H1 (cell line): ENCODE measurements around the gene PLS3. TPM values are rescaled to one million over a fixed set of nuclear protein-coding genes. Genes with fewer than 3 reads are reported as not detected.

Experiments used
- CTCF ChIA-PET: fragments of 300-600 bp; sonication (Branson Sonifier 250); formaldehyde crosslinking; loops from one replicate; lab custom pipeline; 2021; ENCODE audit not compliant: partially characterized antibody; lab: Charles Lee
- POLR2A ChIA-PET: fragments of 300-600 bp; sonication (Branson Sonifier 250); formaldehyde crosslinking; loops from one replicate; lab custom pipeline; 2021; ENCODE audit warnings: inconsistent platforms; ENCODE audit not compliant: partially characterized antibody; lab: Charles Lee
- DNase-seq, 2 experiments: peaks; one replicate each; pipeline versions ENCODE4 v3.0.0 to v3.0.0-alpha.2; 2010 to 2022; ENCODE audit warnings: low spot score in 2 of 2, low read depth in 1 of 2, mixed read lengths in 1 of 2
- FAIRE-seq: peaks from 2 replicates; lab custom pipeline; 2011; peaks lifted over from hg19 to GRCh38; lab: Jason Lieb, UNC
- H2AFZ ChIP-seq: 2 replicates; pipeline ENCODE4 v1.8.1; 2012; ENCODE audit warnings: low read length, inconsistent platforms
- H2AK5ac ChIP-seq: 2 replicates; pipeline ENCODE4 v1.6.1; 2013; ENCODE audit warnings: low read depth, low read length
- H2BK120ac ChIP-seq: replicated peaks from 2 replicates; pipeline ENCODE3; 2013; ENCODE audit warnings: low read depth, low read length, inconsistent platforms
- H2BK12ac ChIP-seq: 2 replicates; pipeline ENCODE4 v1.6.1; 2013; ENCODE audit warnings: low read depth, low read length
- H2BK15ac ChIP-seq: 2 replicates; pipeline ENCODE4 v1.6.1; 2013; ENCODE audit warnings: low read length
- H2BK20ac ChIP-seq: 2 replicates; pipeline ENCODE4 v1.6.1; 2013; ENCODE audit warnings: low read length
- H2BK5ac ChIP-seq: 2 replicates; pipeline ENCODE4 v1.6.1; 2013; ENCODE audit warnings: low read depth, low read length
- H3K14ac ChIP-seq: 2 replicates; pipeline ENCODE4 v1.6.1; 2013; ENCODE audit warnings: inconsistent platforms; ENCODE audit not compliant: insufficient read length
- H3K18ac ChIP-seq: 2 replicates; pipeline ENCODE4 v1.6.1; 2013; ENCODE audit warnings: low read length; ENCODE audit errors: extremely low read depth
- H3K23ac ChIP-seq: 2 replicates; pipeline ENCODE4 v1.6.1; 2013; ENCODE audit warnings: inconsistent platforms; ENCODE audit not compliant: insufficient read length
- H3K23me2 ChIP-seq: 2 replicates; pipeline ENCODE4 v1.6.1; 2013; ENCODE audit warnings: low read depth, low read length
- H3K27ac ChIP-seq: 2 replicates; pipeline ENCODE4 v1.6.1; 2011; ENCODE audit warnings: low read depth, low read length, inconsistent platforms
- H3K27me3 ChIP-seq, 4 experiments: replicated peaks in 1 of 4; 1 replicate in 1 of 4; 2 replicates in 3 of 4; pipeline versions ENCODE4 v1.6.1 to v1.8.1; 2011 to 2013; ENCODE audit warnings: low read length in 3 of 4, mild to moderate bottlenecking in 3 of 4, inconsistent platforms in 2 of 4, mixed read lengths in 2 of 4, moderate library complexity in 1 of 4; ENCODE audit not compliant: control insufficient read depth in 3 of 4, insufficient read depth in 3 of 4; ENCODE audit errors: extremely low read depth in 1 of 4
- H3K36me3 ChIP-seq, 4 experiments: 2 replicates each; pipeline versions ENCODE4 v1.6.1 to v1.8.1; 2011 to 2013; ENCODE audit warnings: mild to moderate bottlenecking in 4 of 4, low read length in 3 of 4, moderate library complexity in 2 of 4, control low read depth in 1 of 4, inconsistent platforms in 1 of 4; ENCODE audit not compliant: insufficient read depth in 4 of 4, control insufficient read depth in 2 of 4
- H3K4ac ChIP-seq: replicated peaks from 2 replicates; pipeline ENCODE3; 2013; ENCODE audit warnings: low read length, low read depth, mixed read lengths, inconsistent platforms; ENCODE audit not compliant: insufficient read length
- H3K4me1 ChIP-seq, 4 experiments: replicated peaks in 1 of 4; 1 replicate in 1 of 4; 2 replicates in 3 of 4; pipeline versions ENCODE4 v1.6.1 to v1.8.1; 2011 to 2013; ENCODE audit warnings: low read length in 3 of 4, inconsistent platforms in 2 of 4, mixed read lengths in 1 of 4; ENCODE audit not compliant: insufficient read depth in 4 of 4, control insufficient read depth in 3 of 4
- H3K4me2 ChIP-seq, 2 experiments: 2 replicates each; pipeline versions ENCODE4 v1.6.1 to v1.8.1; 2011 to 2013; ENCODE audit warnings: low read depth in 2 of 2, low read length in 2 of 2, control low read depth in 1 of 2, inconsistent platforms in 1 of 2, mild to moderate bottlenecking in 1 of 2; ENCODE audit not compliant: insufficient read depth in 1 of 2
- H3K4me3 ChIP-seq, 4 experiments: fragments of 200-600, 300-600 bp in 1 of 4; sonication (generic), shearing (Covaris generic), sonication (Bioruptor Twin) in 1 of 4; 2 replicates each; pipeline versions ENCODE4 v1.5.1 to v1.8.1; 2011 to 2016; ENCODE audit warnings: low read length in 4 of 4, low read depth in 3 of 4, control low read depth in 2 of 4, inconsistent platforms in 2 of 4, mild to moderate bottlenecking in 2 of 4, mixed read lengths in 1 of 4, moderate library complexity in 1 of 4; ENCODE audit not compliant: insufficient read depth in 2 of 4; ENCODE audit errors: extremely low read depth in 1 of 4
- H3K56ac ChIP-seq: replicated peaks from 2 replicates; pipeline ENCODE3; 2013; ENCODE audit warnings: low read depth, mild to moderate bottlenecking, mixed read lengths, low read length, inconsistent platforms; ENCODE audit not compliant: insufficient read length
- H3K79me1 ChIP-seq: 2 replicates; pipeline ENCODE4 v1.6.1; 2013; ENCODE audit warnings: low read depth, low read length, control low read depth
- H3K79me2 ChIP-seq, 2 experiments: 2 replicates each; pipeline versions ENCODE4 v1.6.1 to v1.8.1; 2012 to 2013; ENCODE audit warnings: low read length in 2 of 2, mild to moderate bottlenecking in 2 of 2, inconsistent platforms in 1 of 2; ENCODE audit not compliant: insufficient read depth in 2 of 2, control insufficient read depth in 1 of 2
- H3K9ac ChIP-seq, 4 experiments: replicated peaks in 1 of 4; 1 replicate in 1 of 4; 2 replicates in 3 of 4; pipeline versions ENCODE4 v1.6.1 to v1.8.1; 2011 to 2013; ENCODE audit warnings: low read depth in 3 of 4, low read length in 3 of 4, control low read depth in 2 of 4, mild to moderate bottlenecking in 2 of 4, moderate library complexity in 2 of 4, inconsistent platforms in 1 of 4; ENCODE audit errors: extremely low read depth in 1 of 4
- H3K9me3 ChIP-seq, 2 experiments: 2 replicates each; pipeline versions ENCODE4 v1.6.1 to v1.8.1; 2012 to 2013; ENCODE audit warnings: mild to moderate bottlenecking in 2 of 2, moderate library complexity in 2 of 2, control low read depth in 1 of 2, inconsistent platforms in 1 of 2, low read depth in 1 of 2, low read length in 1 of 2, mixed read lengths in 1 of 2; ENCODE audit not compliant: insufficient read depth in 2 of 2
- H4K20me1 ChIP-seq, 2 experiments: replicated peaks in 1 of 2; 2 replicates each; pipeline versions ENCODE3 to v1.8.1; 2011 to 2013; ENCODE audit warnings: inconsistent platforms in 2 of 2, low read length in 2 of 2, mild to moderate bottlenecking in 1 of 2; ENCODE audit not compliant: insufficient read depth in 2 of 2, control insufficient read depth in 1 of 2
- H4K5ac ChIP-seq: 2 replicates; pipeline ENCODE4 v1.6.1; 2013; ENCODE audit warnings: low read length, low read depth, mixed read lengths, inconsistent platforms; ENCODE audit not compliant: insufficient read length
- H4K8ac ChIP-seq: 2 replicates; pipeline ENCODE4 v1.8.0; 2013; ENCODE audit warnings: mild to moderate bottlenecking, moderate library complexity, low read length, inconsistent platforms; ENCODE audit not compliant: insufficient read depth; ENCODE audit errors: extremely low read depth
- H4K91ac ChIP-seq: replicated peaks from 2 replicates; pipeline ENCODE3; 2013; ENCODE audit warnings: low read length, mixed read lengths, inconsistent platforms; ENCODE audit not compliant: insufficient read length
- CBX5 ChIP-seq: fragments of 300-800, 300-1000 bp; sonication (generic); IDR thresholded peaks from 2 replicates; pipeline ENCODE4 v1.7.1; 2016; ENCODE audit warnings: antibody characterized with exemption, low read length, low read depth
- CREB1 ChIP-seq: IDR thresholded peaks from 2 replicates; pipeline ENCODE4 v1.6.1; 2012; ENCODE audit warnings: inconsistent platforms
- KDM1A ChIP-seq: fragments of 200-600, 300-600 bp; sonication (generic); IDR thresholded peaks from 2 replicates; pipeline ENCODE4 v1.7.1; 2016; ENCODE audit warnings: mild to moderate bottlenecking, low read length, borderline replicate concordance
- KDM4A ChIP-seq: IDR thresholded peaks from one replicate; pipeline ENCODE4 v1.7.1; 2012; ENCODE audit warnings: low read depth, mild to moderate bottlenecking, moderate library complexity, low read length, inconsistent platforms; ENCODE audit not compliant: severe bottlenecking
- MAX ChIP-seq: IDR thresholded peaks from 2 replicates; pipeline ENCODE4 v1.6.1; 2012; ENCODE audit warnings: inconsistent platforms
- NRF1 ChIP-seq: IDR thresholded peaks from 2 replicates; pipeline ENCODE4 v1.6.1; 2011; ENCODE audit warnings: mild to moderate bottlenecking, low read depth, low read length, improper control_type of control experiment
- PHF8 ChIP-seq: fragments of 200-600 bp; sonication (generic); conservative IDR thresholded peaks from 2 replicates; pipeline ENCODE4 v1.7.1; 2012; ENCODE audit warnings: low read depth, mild to moderate bottlenecking, inconsistent platforms, low read length, moderate library complexity
- SAP30 ChIP-seq: fragments of 300-600 bp; sonication (generic); IDR thresholded peaks from 2 replicates; pipeline ENCODE4 v1.7.1; 2012; ENCODE audit warnings: low read length, moderate library complexity, mild to moderate bottlenecking, inconsistent platforms; ENCODE audit not compliant: insufficient read depth, insufficient replicate concordance
- SP4 ChIP-seq: IDR thresholded peaks from 2 replicates; pipeline ENCODE4 v1.6.1; 2012; ENCODE audit warnings: low read length, inconsistent platforms
- TAF7 ChIP-seq: optimal IDR thresholded peaks from 2 replicates; pipeline ENCODE3; 2011; ENCODE audit warnings: low read depth, mild to moderate bottlenecking, inconsistent platforms, low read length, moderate library complexity, borderline replicate concordance
- TCF12 ChIP-seq: IDR thresholded peaks from 2 replicates; pipeline ENCODE4 v1.6.1; 2011; ENCODE audit warnings: low read depth, mild to moderate bottlenecking, low read length
- USF2 ChIP-seq: IDR thresholded peaks from 2 replicates; pipeline ENCODE4 v1.6.1; 2011; ENCODE audit warnings: low read length, improper control_type of control experiment
- ZNF274 ChIP-seq: IDR thresholded peaks from 2 replicates; pipeline ENCODE4 v1.7.0; 2012; ENCODE audit warnings: low read length, borderline replicate concordance; ENCODE audit errors: extremely low read depth
- WGBS, 2 experiments: shearing (Covaris generic) in 1 of 2; methylation state at CpG; one replicate each; pipeline versions ENCODE4 v1.1.6 to v1.1.7; 2013 to 2015; ENCODE audit warnings: low lambda C conversion rate in 2 of 2, mixed read lengths in 2 of 2, inconsistent platforms in 1 of 2, low coverage in 1 of 2, missing lambda C conversion rate in 1 of 2; ENCODE audit not compliant: insufficient replicate concordance in 2 of 2, insufficient coverage in 1 of 2, insufficient read length in 1 of 2; ENCODE audit errors: extremely low coverage in 1 of 2, missing lambda C conversion rate in 1 of 2; 5-methylcytosine and 5-hydroxymethylcytosine counted together
- polyA plus RNA-seq, 7 experiments: library from polyadenylated mRNA; depleted of rRNA in 3 of 7; stranded (reverse) in 5 of 7; unstranded in 2 of 7; fragments of >200 nt in 5 of 7; fragments of 200-250 nt in 2 of 7; gene quantifications; 1 replicate in 5 of 7; 2 replicates in 1 of 7; 4 replicates in 1 of 7; pipeline versions ENCODE4 v1.2.1 to v1.2.3, GENCODE V29; 2011 to 2013; ENCODE audit warnings: missing spikeins in 2 of 7, mixed read lengths in 2 of 7
- total RNA-seq: library from RNA; stranded (reverse); fragmentation: NEBNext Ultra II Directional; extraction: Animal tissue kit (Norgen Biotek cat#: 25700); gene quantifications from 2 replicates; pipeline ENCODE4 v1.2.1, GENCODE V29; 2021

The PLS3 gene
- total and polyA plus RNA-seq, 2 of the 8 experiments (the other 6 are each of a cell fraction or from before 2014, with no cell fraction given), result 107 to 185 TPM

- no peak overlapping the region for H2BK15ac ChIP-seq
- peaks cover 0 to 93% of the 10 kb centered on the region in 2 experiments; a peak in 3 of 4 replicates for H3K79me2 ChIP-seq
- H3K4ac ChIP-seq, result no peak overlapping the region
- DNase-seq (no peak), FAIRE-seq (peak; percentile 13)
- no peak overlapping the region for H3K18ac ChIP-seq
- H2BK120ac ChIP-seq, result no peak overlapping the region
- no peak overlapping the region for H4K5ac ChIP-seq
- H3K23ac ChIP-seq, result no peak overlapping the region
- no peak overlapping the region for H3K14ac ChIP-seq
- WGBS, 2 experiments, result 92% methylated on average over 2 of the region's 2 CpGs; no CpG with 5 or more reads in 1 of the 2 experiments
- no peak overlapping the region for H3K9ac ChIP-seq
- ChIA-PET POLR2A (no interaction called here), CTCF (interaction anchor here (0.9 kb wide), 1 partner anchor 56 kb away, joined by 3 read pairs; no protein-coding TSS in a partner anchor)
- H3K23me2 ChIP-seq, result no peaks in the 10 kb centered on the region
- H2AK5ac ChIP-seq, result no peak overlapping the region
- H2BK20ac ChIP-seq, result no peak overlapping the region
- no peak overlapping the region for H3K4me3 ChIP-seq
- H4K20me1 ChIP-seq, result no peaks in the 10 kb centered on the region
- no peak overlapping the region for H2BK5ac ChIP-seq
- no peaks in the 10 kb centered on the region for H3K9me3 ChIP-seq
- no peak overlapping the region for H3K4me2 ChIP-seq
- H3K56ac ChIP-seq, result no peak overlapping the region
- H3K27me3 ChIP-seq, result no peaks in the 10 kb centered on the region
- H2BK12ac ChIP-seq, result no peak overlapping the region
- no peak overlapping the region for H4K8ac ChIP-seq
- no peak overlapping the region for H2AFZ ChIP-seq
- H4K91ac ChIP-seq, result no peak overlapping the region
- H3K27ac ChIP-seq, result no peak overlapping the region
- peaks cover 0 to 32% (median 1%) of the 10 kb centered on the region in 4 experiments; a peak in 3 of 8 replicates for H3K36me3 ChIP-seq
- no peaks in the 10 kb centered on the region for H3K79me1 ChIP-seq
- peaks cover 0 to 3% (median 0%) of the 10 kb centered on the region in 4 experiments; a peak in 3 of 7 replicates for H3K4me1 ChIP-seq
- no peak for TF ChIP-seq NRF1
- no peak for TF ChIP-seq MAX
- no peak for TF ChIP-seq USF2
- TF ChIP-seq CBX5, result no peak
- TF ChIP-seq KDM4A, result no peak
- TF ChIP-seq SP4, result no peak
- no peak for TF ChIP-seq PHF8
- no peak for TF ChIP-seq SAP30
- no peak for TF ChIP-seq CREB1
- no peak for TF ChIP-seq KDM1A
- TF ChIP-seq TAF7, result no peak
- TF ChIP-seq TCF12, result no peak
- no peak for TF ChIP-seq ZNF274
These were observed 18.4 kb downstream of the PLS3 start for GRCh38 chrX:115579327-115579726.
